ENCODE data around the gene QPCT.
"Not testable (repeated sequence)": the region's sequence is repeated elsewhere in the genome, so short reads cannot be mapped to it uniquely, and the experiment has no call there.

The QPCT gene

DNA sequence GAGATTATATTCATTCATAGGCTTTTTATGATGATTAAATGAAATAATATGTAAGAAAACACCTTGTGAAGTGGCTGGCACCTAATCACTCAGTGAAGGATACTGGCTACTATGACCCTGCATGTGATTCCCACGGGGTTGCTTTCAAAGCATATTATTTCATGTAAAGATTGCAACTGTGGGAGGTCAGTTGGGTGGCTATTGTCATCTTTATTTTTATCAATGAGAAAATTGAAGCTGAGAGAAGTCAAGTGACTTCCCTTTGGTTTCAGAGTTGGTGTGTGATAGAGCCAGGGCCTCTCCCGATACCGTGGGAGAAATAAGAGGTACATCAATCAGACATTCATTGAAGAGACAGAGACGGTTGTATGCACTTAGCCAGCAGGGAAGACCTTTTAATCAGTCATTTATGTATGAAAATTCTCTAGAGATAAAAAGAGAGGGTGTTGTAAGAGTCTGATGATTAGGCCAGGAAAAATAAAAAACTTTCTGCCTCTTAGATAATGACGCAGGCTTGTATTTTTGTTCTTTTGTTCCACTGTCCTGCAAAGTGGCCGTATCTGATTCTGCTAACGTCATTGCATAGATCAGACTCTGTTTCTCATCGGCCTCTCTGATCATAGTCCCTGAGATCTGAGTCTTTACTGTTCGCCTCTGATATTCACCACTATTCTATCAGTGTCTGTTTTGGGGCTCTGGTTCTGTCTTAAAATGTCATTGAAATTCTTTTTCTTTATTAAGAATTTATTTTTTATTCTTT lies 50.5 kb downstream of the QPCT start:
- no peak for DNase-seq

DNA sequence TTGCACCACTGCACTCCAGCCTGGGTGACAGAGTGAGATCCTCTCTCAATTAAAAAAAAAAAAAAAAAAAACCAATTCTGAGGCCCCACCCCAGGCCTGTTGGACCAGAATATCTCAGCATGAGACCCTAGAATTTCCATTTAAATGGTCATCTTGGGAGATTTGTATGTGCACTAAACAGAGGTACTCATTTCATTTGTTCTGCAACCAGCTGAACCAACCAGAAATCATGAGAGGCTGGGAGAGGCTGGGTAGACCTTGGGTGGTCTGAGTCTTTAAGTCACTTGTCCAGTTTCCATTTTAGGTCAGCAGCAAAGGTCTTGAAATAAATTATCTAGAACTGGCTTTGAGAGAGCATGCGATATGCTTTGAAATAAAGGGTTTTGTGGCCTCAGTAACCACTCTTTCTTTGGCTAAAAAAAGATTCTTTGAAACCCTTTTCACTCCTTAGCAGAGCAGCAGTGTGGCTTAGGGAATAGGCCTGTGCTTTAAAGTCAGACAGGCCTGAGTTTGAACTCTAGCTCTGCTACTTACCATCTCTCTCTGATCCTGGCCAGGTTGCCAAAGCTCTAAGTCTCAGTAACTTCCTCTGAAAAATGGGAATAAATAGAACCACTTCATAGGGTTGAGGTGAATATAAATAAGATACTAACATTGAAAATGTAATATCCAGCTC lies 52.6 kb downstream of the QPCT start:
- DNase-seq = no peak

DNA sequence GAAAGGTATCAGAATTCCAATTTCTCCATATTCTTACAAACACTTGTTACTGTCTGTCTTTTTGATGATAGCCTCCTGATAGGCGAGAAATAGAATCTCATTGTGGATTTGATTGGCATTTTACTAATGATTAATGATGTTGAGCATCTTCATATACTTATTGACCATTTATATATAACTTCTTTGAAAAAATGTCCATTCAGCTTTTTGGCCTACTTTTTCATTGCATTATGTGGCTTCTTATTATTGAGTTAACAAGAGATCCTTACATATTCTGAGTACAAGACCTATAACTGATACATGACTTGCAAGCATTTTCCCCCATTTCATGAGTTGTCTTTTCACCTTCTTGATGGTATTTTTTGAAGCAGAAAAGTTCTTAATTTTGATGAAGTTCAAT lies 54.6 kb downstream of the QPCT start:
- DNase-seq = no peak

DNA sequence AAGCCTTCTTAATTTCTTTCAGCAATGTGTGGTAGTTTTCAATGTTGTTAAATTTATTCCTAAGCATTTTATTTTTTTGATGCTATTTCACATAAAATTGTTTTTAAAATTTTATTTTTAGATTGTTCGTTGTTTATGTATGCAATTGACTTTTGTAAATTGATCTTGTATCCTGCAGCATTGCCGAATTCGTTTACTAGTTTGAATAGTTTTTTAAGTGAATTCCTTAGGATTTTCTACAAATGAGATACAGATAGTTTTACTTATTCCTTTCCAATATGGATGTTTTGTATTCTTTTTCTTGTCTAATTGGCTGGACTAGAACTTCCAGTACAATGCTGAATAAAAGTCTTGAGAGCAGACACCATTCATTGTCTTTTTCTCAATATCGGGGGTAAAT lies 55.6 kb downstream of the QPCT start:
- no peak for DNase-seq

GRCh38 chr2:37402636-37403035 lies 58.2 kb downstream of the QPCT start:
- DNase-seq = no peak

DNA sequence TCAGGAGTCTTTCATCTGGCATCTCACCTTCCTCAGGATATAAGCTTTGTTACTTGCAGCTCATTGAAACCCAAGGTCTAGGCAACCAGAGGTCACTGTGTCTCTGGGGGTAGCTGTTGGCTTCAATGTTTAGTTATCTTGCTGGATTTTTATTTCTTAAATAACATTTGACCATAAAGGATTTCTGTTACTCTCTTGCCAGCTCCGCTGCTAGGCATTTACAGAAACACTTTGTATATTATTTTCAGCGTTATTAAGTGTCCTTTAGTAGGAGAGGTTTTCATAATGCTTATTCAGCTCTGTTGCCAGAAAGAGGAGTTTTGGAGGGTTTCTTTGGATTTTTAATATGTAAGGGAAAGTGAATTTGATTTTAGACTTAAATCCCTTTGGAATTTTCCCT lies 61.4 kb downstream of the QPCT start:
- no peak for DNase-seq

- no peak for DNase-seq
Measured at GRCh38 chr2:37412231-37412630, 67.8 kb downstream of the QPCT start.

GRCh38 chr2:37413911-37414469 lies 69.6 kb downstream of the QPCT start:
- not testable (repeated sequence) for DNase-seq

DNA sequence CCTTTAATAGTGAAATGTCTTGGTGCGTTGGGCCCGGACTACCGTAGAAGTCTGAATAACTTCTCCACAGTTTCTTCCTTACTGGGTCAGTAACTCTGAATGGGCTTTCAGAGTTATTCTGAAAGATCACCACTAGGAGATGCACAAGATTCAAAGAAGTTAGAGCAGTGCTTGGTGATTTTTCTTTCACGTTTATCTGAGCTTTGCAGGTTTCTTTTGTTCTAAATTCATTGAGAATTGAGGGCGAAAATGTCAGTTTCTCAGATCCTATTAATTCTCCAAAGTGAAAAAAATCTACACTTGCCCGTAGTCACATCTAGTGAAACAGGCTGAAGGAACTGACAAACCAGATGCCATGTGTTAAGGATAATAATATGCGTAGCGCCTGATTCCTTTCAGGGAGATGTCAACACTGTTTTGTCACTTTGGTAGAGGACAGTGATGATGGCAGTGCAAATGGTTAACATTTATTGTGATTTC lies 70.1 kb downstream of the QPCT start:
- no peak for DNase-seq

DNA sequence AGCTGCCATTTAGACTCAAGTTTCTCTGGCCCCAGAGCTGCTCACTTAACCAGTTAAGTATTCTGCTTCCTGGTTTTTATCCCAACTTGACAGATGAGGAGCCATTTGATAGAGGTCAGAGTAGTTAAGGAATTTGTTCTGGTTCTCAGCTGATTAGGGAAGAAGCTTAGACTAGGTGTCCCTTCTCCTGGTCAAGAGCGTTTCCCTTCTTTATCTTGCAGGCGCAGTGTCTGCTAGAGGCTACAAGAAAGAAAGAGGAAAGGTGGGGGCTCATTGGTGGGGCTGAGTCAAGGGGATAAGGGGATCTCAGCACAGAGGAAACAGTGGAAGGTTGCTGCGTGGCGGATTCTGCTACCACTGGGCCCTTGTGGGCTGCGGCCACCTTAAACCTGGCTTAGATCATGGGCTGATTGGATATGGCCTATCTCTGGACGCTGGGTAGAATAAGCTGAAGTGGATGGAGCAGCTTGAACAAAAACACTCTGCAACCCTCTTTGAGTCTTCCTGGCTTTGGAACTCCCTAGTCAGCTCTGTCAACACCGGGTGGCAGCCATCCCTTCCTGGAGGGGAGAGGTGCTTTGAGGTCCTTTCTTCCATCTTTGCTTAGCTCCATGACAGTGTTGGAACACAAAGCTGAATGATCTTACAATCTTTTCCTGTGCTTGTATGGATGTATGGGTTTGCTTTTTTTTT lies 70.8 kb downstream of the QPCT start:
- no peak for DNase-seq

DNA sequence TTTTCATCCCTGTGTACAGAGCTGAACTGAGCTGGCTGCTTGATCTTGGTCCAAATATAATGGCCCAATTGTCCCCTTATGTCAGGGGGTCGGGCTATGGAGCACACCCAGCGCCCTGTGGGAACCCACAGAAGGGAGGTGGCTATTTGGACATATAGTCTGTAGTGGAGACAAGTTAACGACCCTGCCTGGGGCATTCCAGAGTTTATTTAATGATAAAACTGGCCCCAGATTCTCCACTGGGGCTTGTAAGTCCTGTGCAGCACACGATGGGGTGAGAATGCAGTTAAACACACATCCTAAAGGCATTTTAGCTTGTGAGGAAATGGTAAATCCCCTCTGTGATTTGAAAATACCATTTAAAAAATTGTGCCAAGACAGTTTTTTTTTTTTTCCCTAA lies 72.9 kb downstream of the QPCT start:
- no peak for DNase-seq

- no peak for DNase-seq
Measured at GRCh38 chr2:37418956-37419355, 74.5 kb downstream of the QPCT start.

- no peak for DNase-seq
Measured at GRCh38 chr2:37421686-37422085, 77.3 kb downstream of the QPCT start.

GRCh38 chr2:37422816-37423215 lies 78.4 kb downstream of the QPCT start:
- DNase-seq = no peak

All from stimulated activated CD4-positive, alpha-beta T cell treated with anti-CD3 and anti-CD28 coated beads, Interleukin-12 subunit alpha, Interleukin-12 subunit beta, amount 100 ng/mL, for 4 hours (primary cell).